HG03064 (cell line): ENCODE data around the gene PITX3.
"Not testable (repeated sequence)": the region's sequence is repeated elsewhere in the genome, so short reads cannot be mapped to it uniquely, and the experiment has no call there.

Experiments
- ATAC-seq: cut with Tn5 transposase; IDR thresholded peaks from one replicate; pipeline ENCODE4 v1.9.1; 2021; ENCODE audit warnings: low read depth; ENCODE audit not compliant: unreplicated experiment

Gene PITX3

GRCh38 chr10:102229810-102230263 is 11.5 kb downstream of the PITX3 start:
- ATAC-seq: no peak

- no peak for ATAC-seq
These were observed 14.3 kb downstream of the PITX3 start for GRCh38 chr10:102227050-102227449.

GRCh38 chr10:102226542-102226870 is 14.8 kb downstream of the PITX3 start:
- no peak for ATAC-seq

- no peak for ATAC-seq
These were observed 15.4 kb downstream of the PITX3 start, which contains the start of gene ELOVL3 for GRCh38 chr10:102225646-102226541. ELOVL3 (plus strand) TSS chr10:102226299; CDS start chr10:102226549, 250 bp downstream.

- no peak for ATAC-seq
These were observed 18.5 kb downstream of the PITX3 start for GRCh38 chr10:102222797-102223196.

GRCh38 chr10:102220612-102221011 is 20.7 kb downstream of the PITX3 start:
- no peak for ATAC-seq

- ATAC-seq: no peak
These were observed 21.9 kb downstream of the PITX3 start for GRCh38 chr10:102219370-102219769.

GRCh38 chr10:102213599-102213998 is 27.7 kb downstream of the PITX3 start:
- ATAC-seq: not testable (repeated sequence)

GRCh38 chr10:102211615-102212299 is 29.6 kb downstream of the PITX3 start:
- no peak for ATAC-seq

- ATAC-seq: no peak
These were observed 32.8 kb downstream of the PITX3 start for GRCh38 chr10:102208311-102209035.

GRCh38 chr10:102202386-102202785 is 38.9 kb downstream of the PITX3 start:
- no peak for ATAC-seq

- ATAC-seq: no peak
These were observed 40.3 kb downstream of the PITX3 start for GRCh38 chr10:102200751-102201640.

- no peak for ATAC-seq
These were observed 43.3 kb downstream of the PITX3 start for GRCh38 chr10:102198027-102198426.

- no peak for ATAC-seq
These were observed 44.4 kb downstream of the PITX3 start for GRCh38 chr10:102196893-102197292.

- no peak for ATAC-seq
These were observed 45.9 kb downstream of the PITX3 start for GRCh38 chr10:102195296-102195870.

- no peak for ATAC-seq
These were observed 49.4 kb downstream of the PITX3 start for GRCh38 chr10:102191956-102192355.

- not testable (repeated sequence) for ATAC-seq
These were observed 52.1 kb downstream of the PITX3 start for GRCh38 chr10:102188941-102189898.

- ATAC-seq: no peak
These were observed 52.9 kb downstream of the PITX3 start for GRCh38 chr10:102188298-102188940.
